Measurements from ENCODE around the gene MSI1. TPM values are rescaled to one million over a fixed set of nuclear protein-coding genes. Genes with fewer than 3 reads are reported as not detected.

Gene MSI1
- total and polyA plus RNA-seq, 2 of the 13 experiments (the other 11 are each of a cell fraction or from before 2014, with no cell fraction given) = 0.09 to 0.46 TPM

GRCh38 chr12:120321382-120322202 is 47.4 kb downstream of the MSI1 start (continued):
- no peak for TF ChIP-seq GPBP1L1 (CRISPR knock-in tag; IDR thresholded peaks at IDR 0.05)
- TF ChIP-seq RERE (CRISPR knock-in tag; IDR thresholded peaks at IDR 0.05; ENCODE audit: low read depth) = peak; percentile 63; the same call in 1 of the 2 replicates
- no peak for TF ChIP-seq ZNF580 (CRISPR knock-in tag; IDR thresholded peaks at IDR 0.05; ENCODE audit: borderline replicate concordance, low read depth)
- TF ChIP-seq ZNF512B (CRISPR knock-in tag; IDR thresholded peaks at IDR 0.05; ENCODE audit: borderline replicate concordance) = no peak
- no peak for TF ChIP-seq ZNF547 (CRISPR knock-in tag; IDR thresholded peaks at IDR 0.05)
- no peak for TF ChIP-seq DPF2 (CRISPR knock-in tag; IDR thresholded peaks at IDR 0.05; ENCODE audit: borderline replicate concordance, low read depth)
- no peak for TF ChIP-seq ZNF432 (CRISPR knock-in tag; IDR thresholded peaks at IDR 0.05; ENCODE audit: borderline replicate concordance)
- no peak for TF ChIP-seq ZNF468 (CRISPR knock-in tag; IDR thresholded peaks at IDR 0.05)
- TF ChIP-seq ZNF275 (CRISPR knock-in tag; IDR thresholded peaks at IDR 0.05; ENCODE audit: borderline replicate concordance) = no peak
- no peak for TF ChIP-seq ZMAT3 (CRISPR knock-in tag; conservative IDR thresholded peaks at IDR 0.05)
- TF ChIP-seq TBX3 (IDR thresholded peaks at IDR 0.05; ENCODE audit: borderline replicate concordance) = no peak
- no peak for TF ChIP-seq FOSL1 (CRISPR knock-in tag; IDR thresholded peaks at IDR 0.05; ENCODE audit: borderline replicate concordance)
- no peak for TF ChIP-seq TBL1XR1 (IDR thresholded peaks at IDR 0.05; ENCODE audit: borderline replicate concordance, low read length, partially characterized antibody)
- no peak for TF ChIP-seq ZNF33A (CRISPR knock-in tag; IDR thresholded peaks at IDR 0.05; ENCODE audit: borderline replicate concordance)
